ENCODE measurements around the gene CUBN.

- no peak for TF ChIP-seq CTCF (IDR thresholded peaks at IDR 0.05; ENCODE audit: insufficient read depth, low read depth, low read length)
- TF ChIP-seq EZH2 (IDR thresholded peaks at IDR 0.05; ENCODE audit: insufficient read depth, low read length), result no peak
These were observed 136.4 kb downstream of the CUBN start for GRCh38 chr10:16993186-16993585.

Data from astrocyte (in vitro differentiated cells and primary cell).